Measurements from ENCODE around the gene ACP1.

DNA sequence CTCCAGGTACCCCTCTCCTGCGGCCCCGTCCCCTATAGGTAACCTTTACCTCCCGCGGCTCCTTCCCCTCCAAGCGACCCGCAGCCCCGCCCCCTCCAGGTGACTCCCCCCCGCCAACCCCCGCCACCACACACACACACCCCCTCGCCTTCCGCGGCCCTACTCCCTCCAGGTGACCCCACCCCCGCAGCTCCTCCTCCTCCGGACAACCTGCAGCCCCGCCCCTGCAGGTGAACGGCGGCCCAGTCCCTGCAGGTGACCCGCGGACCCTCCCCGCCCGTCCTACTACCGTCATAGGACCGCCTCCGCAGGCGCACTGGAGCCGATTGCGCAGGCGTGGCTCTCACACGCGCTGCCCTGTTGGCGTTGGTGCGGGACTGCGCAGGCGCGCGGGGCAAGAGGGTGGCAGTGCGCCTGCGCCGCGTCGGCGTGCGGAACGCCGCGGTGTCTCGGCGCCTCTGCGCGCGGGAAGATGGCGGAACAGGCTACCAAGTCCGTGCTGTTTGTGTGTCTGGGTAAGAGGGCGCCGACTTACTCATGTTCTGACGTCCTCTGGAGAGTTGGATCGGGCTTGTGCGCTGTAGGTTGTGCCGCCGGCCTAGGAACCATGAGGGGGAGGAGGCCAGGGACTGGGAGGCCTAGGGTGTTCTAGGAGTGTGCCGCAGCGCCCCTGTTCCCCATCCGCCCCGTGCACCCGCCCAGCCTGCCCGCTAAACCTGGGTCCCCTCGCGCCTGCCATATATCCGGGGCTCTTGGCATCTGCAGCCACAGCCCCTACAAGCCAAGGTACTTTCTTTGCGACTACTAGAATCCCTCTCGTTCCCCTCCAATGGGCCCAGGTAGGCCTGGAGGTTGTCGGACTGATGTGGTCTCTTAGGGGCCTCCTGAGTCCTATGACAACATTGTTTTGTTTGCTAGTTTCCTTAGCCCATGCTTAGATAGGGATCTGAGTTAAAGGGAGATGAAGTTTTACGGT, at the start of gene ACP1:
- TF ChIP-seq, protein P1, sequence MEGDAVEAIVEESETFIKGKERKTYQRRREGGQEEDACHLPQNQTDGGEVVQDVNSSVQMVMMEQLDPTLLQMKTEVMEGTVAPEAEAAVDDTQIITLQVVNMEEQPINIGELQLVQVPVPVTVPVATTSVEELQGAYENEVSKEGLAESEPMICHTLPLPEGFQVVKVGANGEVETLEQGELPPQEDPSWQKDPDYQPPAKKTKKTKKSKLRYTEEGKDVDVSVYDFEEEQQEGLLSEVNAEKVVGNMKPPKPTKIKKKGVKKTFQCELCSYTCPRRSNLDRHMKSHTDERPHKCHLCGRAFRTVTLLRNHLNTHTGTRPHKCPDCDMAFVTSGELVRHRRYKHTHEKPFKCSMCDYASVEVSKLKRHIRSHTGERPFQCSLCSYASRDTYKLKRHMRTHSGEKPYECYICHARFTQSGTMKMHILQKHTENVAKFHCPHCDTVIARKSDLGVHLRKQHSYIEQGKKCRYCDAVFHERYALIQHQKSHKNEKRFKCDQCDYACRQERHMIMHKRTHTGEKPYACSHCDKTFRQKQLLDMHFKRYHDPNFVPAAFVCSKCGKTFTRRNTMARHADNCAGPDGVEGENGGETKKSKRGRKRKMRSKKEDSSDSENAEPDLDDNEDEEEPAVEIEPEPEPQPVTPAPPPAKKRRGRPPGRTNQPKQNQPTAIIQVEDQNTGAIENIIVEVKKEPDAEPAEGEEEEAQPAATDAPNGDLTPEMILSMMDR (IDR thresholded peaks at IDR 0.05): no peak
- TF ChIP-seq POLR2AphosphoS5 (IDR thresholded peaks at IDR 0.05; ENCODE audit: low read depth, low read length): peak; percentile 83
- TF ChIP-seq, protein P2, sequence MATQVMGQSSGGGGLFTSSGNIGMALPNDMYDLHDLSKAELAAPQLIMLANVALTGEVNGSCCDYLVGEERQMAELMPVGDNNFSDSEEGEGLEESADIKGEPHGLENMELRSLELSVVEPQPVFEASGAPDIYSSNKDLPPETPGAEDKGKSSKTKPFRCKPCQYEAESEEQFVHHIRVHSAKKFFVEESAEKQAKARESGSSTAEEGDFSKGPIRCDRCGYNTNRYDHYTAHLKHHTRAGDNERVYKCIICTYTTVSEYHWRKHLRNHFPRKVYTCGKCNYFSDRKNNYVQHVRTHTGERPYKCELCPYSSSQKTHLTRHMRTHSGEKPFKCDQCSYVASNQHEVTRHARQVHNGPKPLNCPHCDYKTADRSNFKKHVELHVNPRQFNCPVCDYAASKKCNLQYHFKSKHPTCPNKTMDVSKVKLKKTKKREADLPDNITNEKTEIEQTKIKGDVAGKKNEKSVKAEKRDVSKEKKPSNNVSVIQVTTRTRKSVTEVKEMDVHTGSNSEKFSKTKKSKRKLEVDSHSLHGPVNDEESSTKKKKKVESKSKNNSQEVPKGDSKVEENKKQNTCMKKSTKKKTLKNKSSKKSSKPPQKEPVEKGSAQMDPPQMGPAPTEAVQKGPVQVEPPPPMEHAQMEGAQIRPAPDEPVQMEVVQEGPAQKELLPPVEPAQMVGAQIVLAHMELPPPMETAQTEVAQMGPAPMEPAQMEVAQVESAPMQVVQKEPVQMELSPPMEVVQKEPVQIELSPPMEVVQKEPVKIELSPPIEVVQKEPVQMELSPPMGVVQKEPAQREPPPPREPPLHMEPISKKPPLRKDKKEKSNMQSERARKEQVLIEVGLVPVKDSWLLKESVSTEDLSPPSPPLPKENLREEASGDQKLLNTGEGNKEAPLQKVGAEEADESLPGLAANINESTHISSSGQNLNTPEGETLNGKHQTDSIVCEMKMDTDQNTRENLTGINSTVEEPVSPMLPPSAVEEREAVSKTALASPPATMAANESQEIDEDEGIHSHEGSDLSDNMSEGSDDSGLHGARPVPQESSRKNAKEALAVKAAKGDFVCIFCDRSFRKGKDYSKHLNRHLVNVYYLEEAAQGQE (IDR thresholded peaks at IDR 0.05; ENCODE audit: insufficient read depth in 1 of 2, low read depth in 2 of 2, low read length in 1 of 2): no peak
- TF ChIP-seq TCF7L2 (IDR thresholded peaks at IDR 0.05; ENCODE audit: low read depth, low read length): no peak; the same call in 1 of the 2 replicates
- no peak for TF ChIP-seq SIN3A (IDR thresholded peaks at IDR 0.05; ENCODE audit: borderline replicate concordance, insufficient read depth, low read depth, low read length)

Data from Panc1 (cell line).